HFF-Myc (cell line): ENCODE data around the gene ERMN.
A peak's percentile ranks its signal among the peaks of the same experiment; 100 is the strongest.

Experiments used
- DNase-seq: peaks from one replicate; pipeline ENCODE4 v3.0.0-alpha.2; 2011; ENCODE audit warnings: low read depth; ENCODE audit errors: extremely low read depth
- H3K4me3 ChIP-seq: replicated peaks from 2 replicates; pipeline ENCODE4 v1.5.1; 2011; ENCODE audit warnings: low read depth, mild to moderate bottlenecking, control low read depth, low read length
- CTCF ChIP-seq: IDR thresholded peaks from 2 replicates; pipeline ENCODE4 v1.5.1; 2012; ENCODE audit warnings: mild to moderate bottlenecking, low read depth, low read length, control low read depth; ENCODE audit errors: missing control alignments

Gene ERMN

GRCh38 chr2:157329524-157329923 lies 3.9 kb upstream of the ERMN start:
- no peak overlapping the region for H3K4me3 ChIP-seq
- no peak for TF ChIP-seq CTCF
- DNase-seq = no peak

- DNase-seq = peak; percentile 63
- TF ChIP-seq CTCF = peak; percentile 98
- H3K4me3 ChIP-seq = no peak overlapping the region
Measured at GRCh38 chr2:157327621-157328500, 2.2 kb upstream of the ERMN start.

- TF ChIP-seq CTCF = no peak
- H3K4me3 ChIP-seq = no peak overlapping the region
- DNase-seq = no peak
Measured at GRCh38 chr2:157327200-157327599, 1.6 kb upstream of the ERMN start.

DNA sequence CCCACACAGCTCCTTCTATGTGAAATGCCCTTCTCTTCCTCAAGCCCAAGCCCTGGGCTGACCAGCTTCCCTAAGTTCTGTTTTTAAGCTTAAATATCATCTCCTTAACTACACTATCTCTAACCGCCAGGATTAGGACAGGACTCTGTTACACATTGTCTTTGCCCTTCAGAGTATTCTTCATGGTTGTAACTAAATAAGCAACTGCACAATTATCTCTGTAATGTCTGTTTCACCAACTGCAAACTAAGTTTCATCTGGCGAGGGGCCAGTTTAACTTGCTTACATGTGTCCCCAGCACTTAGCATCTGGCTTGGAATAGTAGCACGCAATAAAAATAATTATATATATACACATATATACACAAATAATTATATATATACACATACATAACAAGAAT lies 1.1 kb upstream of the ERMN start:
- H3K4me3 ChIP-seq = no peak overlapping the region
- no peak for DNase-seq
- TF ChIP-seq CTCF = no peak

DNA sequence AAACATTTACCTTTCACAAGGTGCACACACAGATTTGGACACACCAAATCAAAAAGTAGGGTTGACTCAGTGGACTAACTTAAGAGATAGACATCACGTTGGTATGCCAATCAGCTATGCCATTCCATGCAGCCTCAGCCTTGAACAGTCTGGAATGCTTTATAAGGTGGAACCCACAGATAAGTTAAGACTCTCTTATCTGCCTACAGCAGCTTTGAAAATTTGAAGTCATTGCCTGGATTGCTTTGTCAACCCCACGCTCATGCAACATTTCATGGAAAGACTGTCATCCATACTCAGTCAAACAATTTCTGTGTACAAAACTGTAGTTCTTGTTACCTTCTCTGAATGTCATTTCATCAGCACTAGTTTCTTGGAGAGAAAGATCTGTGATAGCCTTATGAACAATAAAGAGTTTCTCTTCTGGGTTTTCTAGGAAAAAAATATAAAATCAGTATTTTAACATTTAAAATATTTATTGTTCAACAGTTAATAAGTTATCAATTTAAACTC lies 1.2 kb downstream of the ERMN start:
- no peak overlapping the region for H3K4me3 ChIP-seq
- DNase-seq = no peak
- no peak for TF ChIP-seq CTCF

DNA sequence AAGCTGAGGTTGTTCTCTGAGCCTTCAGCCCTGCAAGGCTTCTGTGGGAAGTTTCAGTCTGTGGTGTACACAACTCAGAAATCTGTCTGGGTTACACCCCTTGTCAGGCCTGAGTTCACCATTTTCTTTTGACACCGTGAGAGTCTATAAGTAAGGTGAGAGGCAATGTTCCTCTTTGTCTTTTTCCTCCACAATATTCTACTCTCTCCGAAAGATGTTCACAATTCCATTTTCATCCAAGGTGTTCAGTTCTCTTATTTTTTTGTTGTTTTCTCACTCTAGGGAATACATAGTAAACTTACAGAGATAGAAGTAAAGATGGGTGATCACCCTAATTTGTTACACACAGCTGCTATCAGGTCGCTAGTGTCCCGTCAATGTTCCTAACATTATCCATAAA lies 3.2 kb downstream of the ERMN start:
- TF ChIP-seq CTCF = no peak
- no peak for DNase-seq
- no peak overlapping the region for H3K4me3 ChIP-seq
